ENCODE data around the gene SYT1. TPM values are rescaled to one million over a fixed set of nuclear protein-coding genes. Genes with fewer than 3 reads are reported as not detected.

SYT1 gene
- total RNA-seq, 2 donors from 2014 or later: not detected

DNA sequence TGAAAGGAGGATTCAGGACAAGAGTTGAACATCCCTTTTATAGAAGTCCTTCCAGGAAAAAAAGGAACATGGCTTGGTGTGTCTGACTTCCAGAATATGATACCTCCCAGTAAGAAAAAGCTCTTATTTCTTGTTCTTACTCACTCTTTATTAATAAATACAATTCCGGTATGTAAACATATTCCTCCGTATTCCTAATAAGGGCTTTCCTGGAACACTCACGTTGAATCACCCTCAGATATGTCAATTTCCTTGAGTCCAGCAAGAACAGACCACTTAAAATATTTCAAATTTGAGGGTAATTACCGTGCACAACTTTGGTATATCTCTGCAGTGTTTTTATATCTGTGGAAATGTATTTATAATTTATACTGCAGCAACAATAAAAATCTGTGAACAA, 385.6 kb downstream of the SYT1 start:
- Mint-ChIP-seq H3K9me3 (peaks cover 9 to 18% of the 10 kb centered on the region in 2 donors), H3K27ac (no peak overlapping the region), H3K36me3 (no peaks in the 10 kb centered on the region)
- no peak for ATAC-seq
- DNase-seq (ENCODE audit: low spot score in 2 of 2): no peak

DNA sequence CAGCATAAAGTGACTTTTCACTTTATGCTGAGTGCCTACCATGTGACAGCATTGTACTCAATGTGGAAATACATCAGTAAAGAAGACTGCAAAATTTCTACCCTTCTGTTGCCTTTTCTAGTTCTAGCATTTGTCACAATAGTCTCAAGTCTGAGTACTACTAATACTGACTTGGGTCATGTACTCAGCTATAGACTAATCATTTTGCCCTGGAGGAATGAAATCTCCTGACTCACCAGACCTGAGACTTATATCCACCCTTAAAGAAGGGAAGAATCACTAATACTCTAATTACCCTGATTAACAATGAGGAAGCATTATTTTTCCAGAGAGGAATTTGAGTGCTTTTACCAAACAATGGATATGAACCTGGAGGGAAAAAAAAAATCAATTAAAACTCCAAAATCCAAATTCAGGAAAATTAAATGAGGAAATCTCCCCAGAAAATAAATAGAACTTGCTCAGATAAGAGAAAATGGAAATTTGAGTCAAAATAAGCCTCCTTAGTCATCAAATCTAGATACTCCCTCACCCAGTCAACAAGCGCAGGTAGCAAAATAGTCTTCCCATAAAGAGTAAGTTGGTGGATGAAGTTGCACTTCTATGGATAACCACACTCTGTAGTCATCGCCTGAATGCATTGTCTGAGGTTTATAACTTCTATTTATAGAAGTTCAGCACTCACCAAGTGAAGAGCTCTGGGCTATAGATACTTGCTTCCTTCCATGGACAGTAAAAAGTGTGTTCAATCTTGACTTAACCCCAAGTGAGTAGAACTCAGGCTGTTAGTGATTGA, 386.6 kb downstream of the SYT1 start:
- Mint-ChIP-seq H3K27ac (no peak overlapping the region), H3K9me3 (peaks cover 9 to 18% of the 10 kb centered on the region in 2 donors), H3K36me3 (no peaks in the 10 kb centered on the region)
- DNase-seq (ENCODE audit: low spot score in 2 of 2) (no peak), ATAC-seq (no peak)

DNA sequence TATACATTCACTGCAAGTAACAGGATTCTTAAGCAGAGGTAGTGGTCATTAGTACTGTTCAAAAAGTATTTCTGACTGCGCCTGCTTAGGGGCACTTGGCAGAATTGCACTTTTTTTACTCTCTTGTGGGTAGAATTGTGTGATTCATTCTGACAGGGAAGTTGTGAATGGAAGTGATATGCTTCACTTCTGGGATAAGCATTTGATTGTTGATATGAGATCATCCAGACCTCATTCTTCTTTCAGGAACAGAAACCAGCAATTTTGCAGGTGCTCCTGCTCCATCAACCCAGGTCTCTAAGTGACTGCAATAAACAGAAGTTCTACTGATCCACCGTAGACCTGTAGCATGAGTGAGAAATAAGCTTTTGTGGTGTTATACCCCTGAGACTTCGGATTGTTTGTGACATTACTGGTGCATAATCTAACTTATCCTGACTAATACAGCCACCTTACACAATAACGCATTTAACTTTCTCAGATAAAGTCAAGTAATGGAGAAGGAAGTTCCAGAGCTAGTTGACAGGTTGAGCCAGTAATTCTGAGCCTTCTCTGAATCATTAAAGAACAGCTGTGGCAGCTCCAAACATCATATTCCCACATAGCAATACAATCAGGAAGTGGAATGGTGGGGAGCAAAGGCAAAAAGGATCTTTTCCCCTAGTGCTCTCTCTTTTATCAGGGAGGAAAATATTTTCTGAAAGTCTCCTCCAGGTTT, 387.9 kb downstream of the SYT1 start:
- ATAC-seq (no peak), DNase-seq (ENCODE audit: low spot score in 2 of 2) (no peak)
- H3K27ac Mint-ChIP-seq: no peak overlapping the region
- H3K36me3 Mint-ChIP-seq: no peaks in the 10 kb centered on the region
- peaks cover 9 to 14% of the 10 kb centered on the region in 2 donors for H3K9me3 Mint-ChIP-seq

DNA sequence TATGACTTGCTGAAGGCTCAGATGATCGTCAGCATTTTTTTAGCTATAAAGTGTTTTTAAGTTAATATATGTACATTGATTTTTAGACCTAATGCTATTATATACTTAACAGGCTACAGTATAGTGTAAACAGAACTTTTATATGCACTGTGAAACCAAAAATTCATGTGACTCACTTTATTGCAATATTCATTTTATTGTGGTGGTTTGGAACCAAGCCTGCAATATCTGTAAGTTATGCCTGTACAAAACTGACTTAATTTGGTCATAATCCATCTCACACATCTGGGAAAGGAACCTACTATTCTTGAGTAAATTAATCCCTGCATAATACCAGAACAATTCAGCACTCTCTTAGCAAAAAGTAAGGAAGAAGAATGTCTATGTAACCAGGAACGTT, 390.7 kb downstream of the SYT1 start:
- no peak overlapping the region for H3K27ac Mint-ChIP-seq
- no peaks in the 10 kb centered on the region for H3K36me3 Mint-ChIP-seq
- ATAC-seq (no peak), DNase-seq (ENCODE audit: low spot score in 2 of 2) (no peak)
- H3K9me3 Mint-ChIP-seq: peaks cover 9 to 10% of the 10 kb centered on the region in 2 donors

DNA sequence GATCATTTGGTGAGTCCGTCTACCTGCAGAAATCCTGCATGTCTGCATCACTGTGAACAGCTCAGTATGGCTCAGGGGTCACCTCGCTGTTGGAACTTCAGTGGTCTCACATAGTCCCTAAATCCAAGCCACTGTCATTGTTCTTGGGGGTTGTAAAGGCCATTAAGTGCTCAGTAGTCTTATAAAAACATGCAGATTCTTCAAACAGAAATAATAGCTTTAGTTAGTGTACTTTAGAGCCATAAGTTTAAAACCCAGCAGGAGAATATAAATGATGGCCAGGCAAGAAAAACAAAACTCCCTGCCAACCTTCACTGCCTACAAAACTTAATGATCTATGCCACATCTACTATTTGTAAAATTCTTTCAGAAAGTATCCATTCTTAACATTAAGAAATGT, 396.3 kb downstream of the SYT1 start:
- DNase-seq (ENCODE audit: low spot score in 2 of 2) (no peak), ATAC-seq (no peak)
- H3K36me3 Mint-ChIP-seq: no peaks in the 10 kb centered on the region
- no peak overlapping the region for H3K27ac Mint-ChIP-seq
- H3K9me3 Mint-ChIP-seq: no peaks in the 10 kb centered on the region

DNA sequence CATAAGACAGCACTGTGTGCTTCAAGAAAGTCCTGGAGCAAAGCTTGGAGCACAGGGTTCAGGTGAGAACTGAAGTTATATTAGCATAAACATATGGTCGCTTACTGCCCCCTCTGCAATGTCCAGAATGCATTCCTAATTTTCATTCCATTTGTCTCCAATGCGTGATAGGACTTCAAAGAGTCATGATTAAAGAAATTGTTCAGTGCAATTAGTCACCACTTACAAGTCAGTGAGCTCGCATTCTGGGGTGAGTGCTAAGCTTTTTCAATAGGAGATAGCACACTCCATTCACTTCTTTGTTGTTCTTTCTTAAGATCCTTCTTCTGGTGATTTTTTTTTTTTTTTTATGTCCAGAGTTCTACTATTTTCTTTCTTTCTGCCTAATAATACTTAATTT, 398.4 kb downstream of the SYT1 start:
- ATAC-seq (no peak), DNase-seq (ENCODE audit: low spot score in 2 of 2) (no peak)
- Mint-ChIP-seq H3K36me3 (no peaks in the 10 kb centered on the region), H3K9me3 (no peaks in the 10 kb centered on the region), H3K27ac (no peak overlapping the region)

DNA sequence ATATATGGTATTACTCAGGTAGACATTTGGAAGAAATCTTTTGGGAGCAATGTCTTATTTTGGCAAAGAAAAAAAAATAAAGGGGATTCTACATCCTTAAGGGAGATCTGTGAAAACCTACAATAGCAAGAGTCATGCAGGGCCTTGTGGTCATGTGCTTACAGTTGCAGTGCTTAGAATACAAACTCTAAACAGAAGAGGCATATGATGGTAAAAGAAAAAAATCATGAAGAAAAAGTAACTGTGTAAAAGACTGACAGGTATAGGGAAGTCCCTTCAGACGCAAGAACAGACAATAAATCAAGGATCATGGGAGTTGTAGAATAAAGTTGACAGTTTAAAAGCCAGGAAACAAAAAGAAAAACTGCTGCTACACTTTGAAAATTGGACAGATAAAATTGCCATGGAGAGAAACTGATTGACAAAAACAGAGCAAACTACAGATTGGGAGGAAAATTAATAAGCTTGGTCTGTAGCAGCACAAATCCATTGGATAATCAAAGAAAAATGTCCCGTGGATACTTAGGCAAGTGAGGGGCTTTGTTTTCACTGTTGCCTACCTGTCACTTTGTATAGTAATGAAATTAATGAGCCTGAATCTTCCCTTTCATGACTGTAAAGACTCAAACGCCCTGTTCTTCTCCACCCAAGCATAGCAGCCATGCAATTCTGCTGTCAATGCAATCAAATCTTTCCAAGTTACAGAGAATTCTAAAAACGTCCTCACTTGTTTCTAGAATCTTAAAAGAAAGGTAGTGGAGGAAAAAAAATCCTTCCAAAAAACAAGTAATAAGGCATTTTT, 402.0 kb downstream of the SYT1 start:
- H3K27ac Mint-ChIP-seq: no peak overlapping the region
- DNase-seq (ENCODE audit: low spot score in 2 of 2) (no peak), ATAC-seq (no peak)
- H3K36me3 Mint-ChIP-seq: no peaks in the 10 kb centered on the region
- peaks cover 0 to 3% of the 10 kb centered on the region in 2 donors for H3K9me3 Mint-ChIP-seq

DNA sequence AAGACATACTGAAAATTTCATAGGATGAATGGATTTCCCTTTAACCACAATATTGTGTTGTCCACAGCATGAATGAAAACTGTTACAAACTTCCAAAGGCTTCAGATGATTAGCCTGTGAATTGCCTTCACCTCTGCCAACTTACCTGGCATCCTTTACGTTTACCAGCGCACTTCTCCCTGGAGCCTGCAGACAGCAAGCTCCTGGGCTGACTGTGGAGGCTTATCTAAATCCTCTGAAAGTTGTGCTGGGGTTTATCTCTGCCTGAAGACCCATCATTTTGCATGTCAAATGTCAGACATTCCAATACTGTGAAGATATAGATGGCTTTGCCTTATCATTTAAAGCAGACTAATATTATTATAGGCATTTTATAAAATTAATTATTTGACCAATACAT, 403.0 kb downstream of the SYT1 start:
- DNase-seq (ENCODE audit: low spot score in 2 of 2): no peak
- no peak overlapping the region for H3K27ac Mint-ChIP-seq

DNA sequence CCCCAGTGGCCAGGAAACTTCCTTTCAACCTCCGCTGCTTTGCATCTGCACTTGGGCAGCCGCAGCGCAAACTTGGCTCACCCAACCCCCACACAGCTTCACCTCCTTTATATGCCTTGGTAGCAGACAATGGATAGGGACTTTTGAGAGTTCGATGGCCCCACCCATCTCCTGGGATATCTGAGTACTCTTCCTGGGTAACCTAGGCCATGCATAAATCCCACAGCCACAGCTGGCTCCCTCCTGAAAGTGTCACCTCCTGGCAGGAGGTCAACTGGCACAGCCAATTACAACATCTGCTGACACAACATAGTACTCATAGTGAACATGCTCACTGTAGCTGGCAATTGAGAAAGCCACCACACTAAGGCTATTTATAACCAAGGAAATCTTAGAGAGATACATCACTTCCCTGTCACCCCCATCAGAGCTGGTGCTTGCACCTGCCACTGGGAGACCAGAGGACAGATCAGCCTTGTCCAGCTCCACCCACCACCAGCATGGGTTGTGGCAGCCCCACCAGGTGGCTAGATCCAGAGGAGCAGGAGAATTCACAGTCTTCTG, 410.0 kb downstream of the SYT1 start:
- Mint-ChIP-seq H3K9me3 (peaks cover 17 to 35% of the 10 kb centered on the region in 2 donors), H3K36me3 (no peaks in the 10 kb centered on the region), H3K27ac (no peak overlapping the region)
- no peak for ATAC-seq
- no peak for DNase-seq (ENCODE audit: low spot score in 2 of 2)

More for the DNA sequence above, 403.0 kb downstream of the SYT1 start:
- no peak for ATAC-seq
- H3K9me3 Mint-ChIP-seq: peaks cover 9 to 11% of the 10 kb centered on the region in 2 donors
- no peaks in the 10 kb centered on the region for H3K36me3 Mint-ChIP-seq

DNA sequence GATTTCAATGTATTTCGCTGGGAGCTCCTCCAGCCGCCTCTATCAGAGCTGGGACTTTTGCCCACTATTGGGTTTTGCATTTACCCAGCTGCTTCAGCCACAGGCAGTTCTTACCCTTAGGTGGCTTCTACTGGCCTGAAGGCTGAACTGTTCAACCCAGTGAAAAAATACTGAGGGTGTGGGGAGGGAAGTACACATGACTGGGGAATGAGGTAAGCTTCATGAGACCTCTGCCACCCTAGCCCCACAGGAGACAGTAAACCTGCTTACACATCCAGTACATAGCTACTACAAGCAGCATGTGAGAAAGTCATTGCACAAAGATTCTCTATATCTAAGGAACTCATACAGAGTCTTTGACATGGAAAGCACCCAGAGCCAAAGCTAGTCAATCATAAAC, 411.1 kb downstream of the SYT1 start:
- peaks cover 17 to 35% of the 10 kb centered on the region in 2 donors for H3K9me3 Mint-ChIP-seq
- no peaks in the 10 kb centered on the region for H3K36me3 Mint-ChIP-seq
- H3K27ac Mint-ChIP-seq: no peak overlapping the region
- DNase-seq (ENCODE audit: low spot score in 2 of 2) (no peak), ATAC-seq (no peak)

DNA sequence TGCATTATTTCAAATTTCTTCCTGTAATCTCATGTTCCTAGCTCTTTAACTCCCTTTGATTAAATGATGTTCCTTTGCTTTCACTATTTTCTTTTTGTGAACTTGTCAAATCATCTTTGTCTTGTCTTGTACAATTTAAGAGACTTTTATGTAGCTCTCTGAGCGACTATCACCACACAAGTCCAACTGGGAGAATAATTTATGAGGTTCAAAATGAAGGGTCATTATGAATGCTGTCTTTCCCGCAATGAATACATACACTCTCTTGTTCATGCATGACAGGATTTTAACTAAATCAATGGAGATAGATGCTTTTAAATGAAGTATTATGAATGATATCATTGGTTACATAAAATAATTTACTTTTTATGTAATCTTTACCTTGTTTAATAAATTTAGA, 418.8 kb downstream of the SYT1 start:
- ATAC-seq (no peak), DNase-seq (ENCODE audit: low spot score in 2 of 2) (no peak)
- peaks cover 0 to 4% of the 10 kb centered on the region in 2 donors for H3K36me3 Mint-ChIP-seq
- H3K27ac Mint-ChIP-seq: no peak overlapping the region
- H3K9me3 Mint-ChIP-seq: peaks cover 14 to 24% of the 10 kb centered on the region in 2 donors

DNA sequence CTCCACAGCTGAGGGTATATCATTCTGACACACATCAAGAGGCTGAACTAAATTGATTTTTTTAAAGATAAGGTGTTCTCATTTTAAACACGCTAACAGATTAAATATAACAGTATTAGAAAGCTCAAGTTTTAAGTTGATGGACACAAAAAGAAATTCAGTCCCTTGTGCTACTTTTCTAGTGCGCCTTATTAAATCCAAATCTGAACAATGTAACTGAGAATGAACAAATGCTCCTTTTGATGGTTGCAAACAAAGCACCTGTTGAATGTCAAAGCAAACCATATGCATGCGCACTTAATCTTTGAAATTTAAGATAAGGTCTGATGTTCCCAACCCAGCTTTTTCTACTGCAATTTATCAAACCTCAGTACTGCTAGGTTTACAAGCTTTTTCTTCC, 424.3 kb downstream of the SYT1 start:
- Mint-ChIP-seq H3K36me3 (peaks cover 0 to 4% of the 10 kb centered on the region in 2 donors), H3K9me3 (peaks cover 10 to 13% of the 10 kb centered on the region in 2 donors), H3K27ac (no peak overlapping the region)
- no peak for ATAC-seq
- DNase-seq (ENCODE audit: low spot score in 2 of 2): no peak

DNA sequence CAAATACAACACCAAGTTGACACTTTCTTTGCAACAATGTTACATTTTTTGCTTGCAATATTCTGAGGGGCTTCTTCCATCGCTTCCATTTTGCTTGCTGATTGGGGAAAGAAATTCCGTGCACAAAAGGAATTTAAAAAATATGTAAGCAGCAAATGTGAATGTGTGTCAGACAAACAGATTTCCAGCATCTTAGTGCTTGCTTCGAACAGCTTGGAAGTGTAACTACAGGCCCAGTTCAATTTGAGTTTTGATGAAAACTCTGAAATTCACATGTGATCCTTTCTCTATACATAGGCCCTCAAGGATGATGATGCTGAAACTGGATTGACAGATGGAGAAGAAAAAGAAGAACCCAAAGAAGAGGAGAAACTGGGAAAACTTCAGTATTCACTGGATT, 427.1 kb downstream of the SYT1 start:
- ATAC-seq (no peak), DNase-seq (ENCODE audit: low spot score in 2 of 2) (no peak)
- Mint-ChIP-seq H3K36me3 (no peaks in the 10 kb centered on the region), H3K27ac (no peak overlapping the region), H3K9me3 (peaks cover 0 to 6% of the 10 kb centered on the region in 2 donors)

DNA sequence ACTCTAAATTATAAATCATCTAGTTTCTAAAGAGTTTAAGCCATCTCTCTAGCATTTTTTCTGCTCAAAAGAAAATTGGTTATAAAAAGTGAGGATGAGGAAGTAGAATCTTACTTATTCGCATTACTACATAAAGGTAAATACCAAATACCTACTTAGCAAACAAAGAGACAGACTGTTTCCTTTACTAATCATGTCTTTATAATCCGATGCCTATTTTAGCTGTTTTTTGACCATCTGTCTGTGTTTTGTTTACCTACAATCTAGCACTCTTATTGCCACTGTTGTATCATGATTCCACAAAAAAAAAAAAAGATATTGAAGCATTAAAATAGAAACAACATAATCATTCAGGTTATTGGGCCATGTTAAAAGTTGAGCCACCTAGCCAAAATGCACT, 430.0 kb downstream of the SYT1 start:
- ATAC-seq: no peak
- no peaks in the 10 kb centered on the region for H3K36me3 Mint-ChIP-seq
- peaks cover 0 to 3% of the 10 kb centered on the region in 2 donors for H3K9me3 Mint-ChIP-seq
- no peak overlapping the region for H3K27ac Mint-ChIP-seq
- no peak for DNase-seq (ENCODE audit: low spot score in 2 of 2)

DNA sequence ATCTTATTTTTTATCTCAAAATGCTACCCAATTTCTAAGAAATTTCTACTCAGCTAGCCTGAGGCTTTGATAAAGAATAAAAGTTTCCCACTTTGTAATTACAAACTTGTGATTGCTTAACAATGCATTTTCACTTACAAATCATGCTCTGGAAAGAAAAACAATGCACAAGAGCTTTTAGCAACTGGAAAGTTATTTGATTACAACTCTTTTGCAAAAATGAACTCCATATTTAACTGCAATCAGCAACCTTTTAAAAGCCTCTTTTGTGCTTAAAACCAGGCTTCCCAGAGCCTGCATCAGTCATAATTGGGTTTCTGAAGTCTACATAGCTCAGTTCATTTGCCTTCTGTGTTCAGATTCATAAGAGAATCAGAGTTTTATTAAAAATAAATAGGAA, 431.0 kb downstream of the SYT1 start:
- H3K36me3 Mint-ChIP-seq: no peaks in the 10 kb centered on the region
- ATAC-seq (no peak), DNase-seq (ENCODE audit: low spot score in 2 of 2) (no peak)
- peaks cover 0 to 3% of the 10 kb centered on the region in 2 donors for H3K9me3 Mint-ChIP-seq
- no peak overlapping the region for H3K27ac Mint-ChIP-seq

DNA sequence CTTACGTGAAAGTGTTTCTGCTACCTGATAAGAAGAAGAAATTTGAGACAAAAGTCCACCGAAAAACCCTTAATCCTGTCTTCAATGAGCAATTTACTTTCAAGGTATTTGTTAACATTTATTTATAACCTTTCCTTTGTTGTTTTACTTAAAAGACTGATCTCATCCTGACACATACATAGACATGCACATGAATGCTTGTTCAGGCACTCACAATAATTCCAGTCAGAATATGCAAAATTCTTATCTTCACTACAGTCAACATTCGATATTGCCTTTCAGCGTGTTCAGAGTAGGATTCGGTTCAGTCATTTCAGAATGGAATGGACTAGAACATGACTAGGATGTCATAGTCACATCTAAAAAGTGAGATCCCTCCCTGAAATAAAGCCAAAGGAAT, 431.6 kb downstream of the SYT1 start:
- no peak for ATAC-seq

DNA sequence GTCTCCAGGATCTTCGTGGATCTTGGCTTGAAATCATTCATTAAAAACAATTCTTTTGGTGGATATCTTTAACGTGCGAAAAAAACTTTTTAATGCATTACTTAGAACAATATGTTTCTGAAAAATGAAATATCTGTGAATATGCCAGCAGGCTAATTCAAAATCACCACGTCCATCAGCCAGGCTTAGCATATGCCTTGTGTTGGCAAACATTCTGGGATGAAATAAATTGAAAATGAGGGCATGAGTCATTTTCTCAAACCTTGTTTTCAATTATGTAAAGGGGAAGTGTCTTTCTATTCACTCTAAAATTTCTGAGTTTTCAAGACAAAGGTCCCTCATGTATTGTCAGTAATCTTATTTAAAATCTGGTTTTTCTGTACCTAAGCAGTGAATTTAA, 432.3 kb downstream of the SYT1 start:
- DNase-seq (ENCODE audit: low spot score in 2 of 2) (no peak), ATAC-seq (no peak)
- Mint-ChIP-seq H3K9me3 (peaks cover 0 to 3% of the 10 kb centered on the region in 2 donors), H3K36me3 (no peaks in the 10 kb centered on the region), H3K27ac (no peak overlapping the region)

More for the DNA sequence above, 431.6 kb downstream of the SYT1 start:
- Mint-ChIP-seq H3K27ac (no peak overlapping the region), H3K36me3 (no peaks in the 10 kb centered on the region), H3K9me3 (peaks cover 0 to 3% of the 10 kb centered on the region in 2 donors)
- no peak for DNase-seq (ENCODE audit: low spot score in 2 of 2)
